GM18867 (cell line): ENCODE results near the gene IL20RA.

ENCODE experiments used
- ATAC-seq: cut with Tn5 transposase; IDR thresholded peaks from one replicate; pipeline ENCODE4 v1.9.1; 2021; ENCODE audit warnings: mild to moderate bottlenecking, moderate library complexity; ENCODE audit not compliant: unreplicated experiment

Gene IL20RA

GRCh38 chr6:137011406-137011805 lies 33.4 kb downstream of the IL20RA start:
- no peak for ATAC-seq

DNA sequence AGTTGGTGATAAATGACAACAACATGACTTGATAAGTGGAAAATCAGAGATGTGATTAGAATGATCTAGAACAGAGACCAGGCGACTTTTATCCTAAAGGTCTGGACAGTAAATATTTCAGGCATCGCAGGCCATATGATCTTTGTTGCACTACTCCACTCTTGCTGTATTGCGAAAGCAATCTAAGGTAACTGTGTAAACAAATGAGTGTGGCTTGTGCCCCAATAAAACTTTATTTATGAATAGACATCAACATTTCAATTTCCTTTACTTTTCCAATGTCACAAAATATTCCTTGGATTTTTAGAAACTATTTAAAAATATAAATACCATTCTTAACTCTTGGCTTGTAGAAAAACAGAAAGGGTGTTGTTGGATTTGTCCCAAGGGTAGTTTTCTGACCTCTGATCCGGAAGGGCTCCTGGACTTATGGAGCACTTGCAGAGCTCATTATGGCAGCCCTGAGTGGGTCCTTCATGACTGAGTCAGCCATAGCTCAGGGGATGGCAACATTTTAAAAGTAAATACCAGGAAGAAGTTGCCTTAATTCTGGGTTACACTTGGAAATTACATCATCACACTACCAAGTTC lies 34.5 kb downstream of the IL20RA start:
- no peak for ATAC-seq

DNA sequence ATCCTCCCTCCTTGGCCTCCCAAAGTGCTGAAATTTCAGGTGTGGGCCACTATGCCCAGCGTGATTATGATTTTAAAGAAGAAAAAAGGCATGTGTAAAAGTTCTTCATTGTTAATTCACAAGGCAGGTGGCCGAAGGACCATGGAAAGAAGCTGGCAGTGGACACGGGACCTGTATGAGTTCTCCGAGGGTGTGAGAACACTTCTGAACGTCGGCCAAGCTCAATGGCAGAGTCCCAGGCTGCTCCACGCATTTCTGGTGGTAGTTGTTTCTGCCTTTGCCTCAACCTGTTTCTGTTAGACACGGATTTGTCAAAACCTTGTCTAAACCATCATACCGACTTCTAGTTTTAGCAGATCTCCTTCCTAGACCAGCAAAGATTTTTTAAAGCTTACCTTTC lies 36.6 kb downstream of the IL20RA start:
- no peak for ATAC-seq

DNA sequence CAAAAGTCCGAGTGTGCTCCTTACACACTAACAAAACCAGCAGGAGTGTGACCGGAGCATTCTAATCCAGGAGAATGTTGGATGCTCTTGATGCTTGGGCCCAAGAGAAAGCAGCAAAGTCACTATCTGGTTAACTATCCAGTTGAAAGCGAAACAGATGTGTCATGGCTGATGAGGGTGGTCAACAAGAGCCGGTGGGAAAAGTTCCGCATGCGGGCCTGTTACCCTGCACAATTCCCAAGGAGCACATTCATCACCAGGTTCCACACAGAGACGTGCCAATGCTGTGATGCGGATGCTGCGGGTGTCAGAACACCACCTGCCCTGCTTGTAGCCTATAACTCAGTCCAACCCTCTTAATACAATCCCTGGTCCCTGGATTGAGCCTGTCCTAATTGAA lies 38.7 kb downstream of the IL20RA start:
- no peak for ATAC-seq

- ATAC-seq, result no peak
These were observed 39.7 kb downstream of the IL20RA start for GRCh38 chr6:137005073-137005472.

- ATAC-seq, result no peak
These were observed 42.3 kb downstream of the IL20RA start for GRCh38 chr6:137002505-137002904.

- ATAC-seq, result no peak
These were observed 42.8 kb downstream of the IL20RA start for GRCh38 chr6:137001977-137002302.

GRCh38 chr6:137001299-137001976 lies 43.3 kb downstream of the IL20RA start:
- ATAC-seq, result no peak

- ATAC-seq, result no peak
These were observed 43.9 kb downstream of the IL20RA start for GRCh38 chr6:137000825-137001224.

- ATAC-seq, result no peak
These were observed 49.2 kb downstream of the IL20RA start for GRCh38 chr6:136995521-136995920.

DNA sequence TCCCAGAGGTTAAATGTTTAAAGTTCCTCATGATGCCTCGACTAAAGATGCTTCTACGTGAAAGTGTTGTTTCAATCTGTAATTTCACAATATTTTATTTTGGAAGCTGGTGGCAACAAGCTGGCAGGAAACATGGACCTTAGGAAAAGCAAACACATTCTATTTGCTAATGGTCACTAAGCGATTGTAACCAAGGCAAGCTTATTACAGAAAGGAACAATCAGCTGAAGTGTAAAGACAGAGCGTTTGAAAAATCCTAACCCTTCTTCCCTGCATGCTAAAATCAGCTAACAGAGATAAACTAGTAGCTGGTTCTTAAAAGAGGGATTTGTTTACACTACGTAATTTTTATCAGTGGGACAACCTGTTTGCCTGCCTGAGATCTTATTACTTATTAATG lies 50.0 kb downstream of the IL20RA start:
- ATAC-seq, result no peak

DNA sequence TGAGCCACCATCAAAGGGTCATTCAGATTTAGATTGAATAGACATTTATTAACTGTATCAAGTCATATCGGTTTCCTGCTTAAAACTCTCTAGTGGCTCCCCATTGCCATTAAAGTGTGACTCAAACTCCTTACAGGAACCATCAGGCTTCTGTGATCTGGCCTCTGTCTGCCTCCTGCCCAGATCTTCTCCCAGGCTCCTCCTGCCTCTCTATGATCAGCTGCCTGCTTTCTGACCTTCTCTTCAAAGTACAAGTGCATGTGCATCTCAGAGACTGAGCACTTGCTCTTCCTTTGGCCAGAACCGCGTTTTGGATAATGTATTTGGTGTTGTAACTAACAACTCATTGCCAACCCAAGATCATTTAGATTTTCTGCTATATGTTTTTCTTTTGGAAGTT lies 52.7 kb downstream of the IL20RA start:
- ATAC-seq, result no peak

DNA sequence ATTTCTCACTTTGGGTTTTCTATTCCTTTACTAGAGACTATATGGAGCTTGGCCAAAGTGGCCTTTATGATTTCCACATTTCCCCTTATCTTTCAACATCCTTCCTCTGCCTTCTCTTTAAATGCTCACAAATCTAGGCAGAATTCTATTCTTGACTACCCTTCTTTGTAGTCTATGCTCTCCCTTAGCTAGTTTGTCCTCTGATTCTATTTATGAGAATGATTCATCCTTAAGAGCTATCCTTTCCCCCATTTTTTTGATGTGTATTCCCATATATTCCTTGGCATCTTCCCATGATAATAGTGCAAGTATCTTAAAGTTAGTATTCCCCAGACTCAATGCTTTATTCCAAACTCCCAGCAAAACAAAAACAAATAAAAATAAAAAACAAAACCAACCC lies 53.1 kb downstream of the IL20RA start:
- ATAC-seq, result no peak

GRCh38 chr6:136990754-136991153 lies 54.0 kb downstream of the IL20RA start:
- ATAC-seq, result no peak

DNA sequence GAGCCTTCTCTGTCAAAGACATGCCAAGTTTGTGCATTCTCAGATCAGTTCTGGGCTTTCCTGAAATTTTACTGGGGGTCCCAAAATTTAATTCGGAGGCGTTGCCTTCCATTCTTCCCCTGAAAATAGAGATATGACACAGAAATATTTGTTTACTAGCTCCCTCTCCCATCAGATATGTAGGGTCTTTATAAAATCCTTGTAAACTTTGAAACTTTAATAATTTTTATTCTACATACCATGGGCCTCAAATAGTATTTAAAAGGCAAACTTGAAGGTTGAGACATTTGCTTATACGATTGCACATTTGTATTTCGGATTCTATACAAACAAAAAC lies 54.6 kb downstream of the IL20RA start:
- ATAC-seq, result no peak

DNA sequence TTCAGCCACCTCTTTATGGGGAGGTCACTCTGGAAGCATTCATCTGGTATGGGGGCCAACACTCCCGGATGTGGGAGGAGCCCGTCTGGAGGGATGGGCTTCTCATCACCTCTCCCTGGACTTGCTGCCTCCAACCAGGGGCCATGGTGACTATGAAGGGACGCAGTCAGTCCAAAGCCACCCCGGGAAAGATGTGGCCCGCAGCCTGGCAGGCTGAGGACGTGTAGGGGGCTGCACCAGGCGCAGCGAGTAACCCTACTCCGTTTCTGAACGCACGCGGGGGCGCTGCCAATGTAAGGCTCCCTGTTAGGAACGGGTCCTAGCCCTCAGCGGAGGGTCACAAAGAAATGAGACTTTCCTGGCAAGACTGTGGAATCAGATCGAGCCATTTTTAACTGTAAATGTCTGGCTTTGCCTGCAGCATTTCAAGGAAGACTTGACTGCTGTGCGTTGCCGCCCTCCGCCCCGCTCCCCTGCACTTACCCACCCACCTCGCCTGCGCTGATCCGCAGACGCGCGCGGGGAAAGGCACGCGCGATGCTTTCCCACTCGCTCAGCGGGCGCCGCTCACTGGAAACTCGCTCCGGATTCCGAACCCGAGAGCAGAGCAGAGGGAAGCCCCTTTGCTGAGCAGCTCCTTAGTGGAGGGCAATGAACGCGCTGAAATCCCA lies 55.1 kb downstream of the IL20RA start:
- no peak for ATAC-seq

- ATAC-seq, result no peak
These were observed 57.2 kb downstream of the IL20RA start for GRCh38 chr6:136987526-136987925.

DNA sequence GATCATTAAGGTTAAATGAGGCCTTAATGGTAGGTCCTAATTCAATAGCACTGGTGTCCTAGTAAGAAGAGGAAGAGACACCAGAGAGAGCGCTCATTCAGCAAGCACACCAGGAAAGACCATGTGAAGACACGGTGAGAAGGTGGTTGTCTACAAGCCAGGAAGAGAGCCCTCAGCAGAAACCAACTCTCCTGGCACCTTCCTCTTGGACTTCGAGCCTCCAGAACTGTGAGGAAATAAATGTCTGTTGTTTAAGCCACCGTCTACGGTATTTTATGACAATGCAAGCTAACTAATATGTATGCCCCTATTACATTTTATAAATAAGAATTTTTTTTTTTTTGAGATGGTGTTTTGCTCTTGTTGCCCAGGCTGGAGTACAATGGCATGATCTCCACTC lies 59.3 kb downstream of the IL20RA start:
- no peak for ATAC-seq

- ATAC-seq, result no peak
These were observed 60.2 kb downstream of the IL20RA start for GRCh38 chr6:136984578-136984977.

GRCh38 chr6:136983687-136984086 lies 61.1 kb downstream of the IL20RA start:
- ATAC-seq, result no peak

DNA sequence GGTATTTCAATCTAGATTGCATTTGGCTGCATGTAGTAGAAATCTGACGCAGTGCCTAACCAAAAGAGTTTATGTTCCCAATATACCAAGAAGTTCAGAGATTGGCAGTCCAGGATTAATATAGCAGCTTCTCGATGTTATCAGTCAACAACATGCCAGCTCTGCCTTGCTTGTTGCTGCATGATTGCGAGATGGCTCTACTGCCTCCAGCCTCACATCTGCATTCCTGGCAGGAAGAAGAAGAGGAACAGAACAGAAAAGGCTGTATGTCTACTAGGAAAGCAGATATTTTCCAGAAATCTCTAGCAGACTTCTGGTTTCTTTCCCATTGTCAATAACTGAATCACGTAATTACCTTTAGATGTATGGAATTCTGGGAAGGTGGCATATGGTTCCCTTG lies 61.8 kb downstream of the IL20RA start:
- ATAC-seq, result no peak

DNA sequence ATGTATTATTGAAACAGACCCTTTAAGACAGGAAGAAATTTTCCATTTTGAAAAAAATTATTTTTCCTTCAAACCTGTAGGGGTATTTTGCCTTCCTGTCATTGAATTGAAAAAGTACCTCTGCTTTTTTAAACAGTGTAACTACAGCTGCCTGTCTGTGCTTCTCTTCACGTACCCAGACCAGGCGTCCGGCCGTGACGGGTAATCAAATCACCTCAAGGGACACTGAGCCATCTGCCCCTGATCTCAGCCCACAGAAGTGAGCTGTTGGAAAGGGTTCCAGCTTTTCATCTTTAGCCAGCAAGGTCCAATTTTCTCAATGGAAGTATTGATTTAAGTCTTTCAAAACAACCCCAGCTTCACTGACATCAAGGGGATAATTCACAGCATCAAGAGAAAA lies 64.7 kb downstream of the IL20RA start:
- no peak for ATAC-seq

DNA sequence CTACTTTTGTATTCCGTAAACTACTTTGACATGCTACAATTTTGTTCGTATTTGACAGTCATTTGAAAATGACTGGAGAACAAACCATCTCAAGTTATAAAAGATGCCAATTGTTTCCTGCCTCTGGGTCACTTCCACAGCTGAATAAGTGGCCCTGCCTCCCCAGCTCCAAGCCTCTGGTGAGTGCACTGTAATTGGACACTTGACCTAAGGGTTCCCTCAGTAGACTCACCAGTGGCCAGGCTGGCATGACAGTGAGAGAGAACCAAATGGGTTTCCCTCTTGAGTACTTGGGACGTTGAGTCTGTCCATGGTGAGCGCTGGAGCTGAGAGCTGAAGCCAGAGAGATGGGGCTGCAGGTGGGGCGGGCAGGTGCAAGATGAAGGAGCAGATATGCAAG lies 65.6 kb downstream of the IL20RA start:
- ATAC-seq, result no peak
